ENCODE data around the gene RNF207. TPM values are rescaled to one million over a fixed set of nuclear protein-coding genes. Genes with fewer than 3 reads are reported as not detected.

Gene RNF207, protein sequence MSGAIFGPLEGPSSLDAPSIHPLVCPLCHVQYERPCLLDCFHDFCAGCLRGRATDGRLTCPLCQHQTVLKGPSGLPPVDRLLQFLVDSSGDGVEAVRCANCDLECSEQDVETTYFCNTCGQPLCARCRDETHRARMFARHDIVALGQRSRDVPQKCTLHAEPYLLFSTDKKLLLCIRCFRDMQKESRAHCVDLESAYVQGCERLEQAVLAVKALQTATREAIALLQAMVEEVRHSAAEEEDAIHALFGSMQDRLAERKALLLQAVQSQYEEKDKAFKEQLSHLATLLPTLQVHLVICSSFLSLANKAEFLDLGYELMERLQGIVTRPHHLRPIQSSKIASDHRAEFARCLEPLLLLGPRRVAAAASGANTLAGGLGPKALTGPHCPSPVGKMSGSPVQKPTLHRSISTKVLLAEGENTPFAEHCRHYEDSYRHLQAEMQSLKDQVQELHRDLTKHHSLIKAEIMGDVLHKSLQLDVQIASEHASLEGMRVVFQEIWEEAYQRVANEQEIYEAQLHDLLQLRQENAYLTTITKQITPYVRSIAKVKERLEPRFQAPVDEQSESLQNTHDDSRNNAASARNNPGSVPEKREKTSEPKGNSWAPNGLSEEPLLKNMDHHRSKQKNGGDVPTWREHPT
- total RNA-seq (ENCODE audit: low replicate concordance): 34.5 and 37.0 TPM in 2 replicates
- long read RNA-seq, partial matches to known transcripts: 0 of 2 reads
- long read RNA-seq, other reads (novel, unspliced or antisense): 2 of 2 reads

DNA sequence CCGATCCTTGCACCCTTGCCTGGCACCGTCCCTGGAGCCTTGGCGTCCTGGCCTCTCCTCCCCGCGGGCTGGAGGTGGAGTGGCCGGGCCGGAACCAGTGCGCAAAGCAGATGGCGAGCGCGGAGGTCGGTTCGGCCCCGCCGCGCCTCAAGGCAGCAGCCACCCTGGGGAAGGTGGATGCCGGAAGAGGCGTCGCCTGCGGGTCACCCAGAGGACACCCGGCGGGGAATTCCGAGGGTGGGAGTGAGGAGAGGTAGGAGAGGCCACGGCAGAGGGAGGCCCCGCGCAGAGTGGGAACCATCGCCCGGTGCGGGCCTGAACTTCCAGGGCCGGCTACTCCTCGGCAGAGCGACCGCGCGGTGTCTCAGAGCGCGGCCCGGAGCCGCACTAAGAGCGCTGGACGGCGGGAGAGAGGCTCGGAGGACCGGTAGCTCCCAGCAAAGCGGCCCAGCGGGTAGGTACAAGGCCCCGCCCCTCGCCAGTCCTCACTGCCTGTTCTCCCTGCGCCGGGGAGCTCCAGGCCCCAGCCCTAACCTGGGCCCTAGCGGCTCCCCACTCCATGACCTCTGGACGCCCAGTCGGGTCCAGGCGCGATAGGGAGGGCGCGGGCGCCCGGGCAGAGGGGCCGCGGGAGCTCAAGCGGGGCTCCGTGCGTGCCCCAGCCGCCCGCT lies at the start of gene RNF207:
Gene RNF207 (plus strand): TSS at position 271 of the 671 bp plus-strand sequence. CDS start 417 bp downstream, outside the sequence.
- peaks cover 3% of the 10 kb centered on the region for H3K27me3 Mint-ChIP-seq
- TF ChIP-seq, protein P1, sequence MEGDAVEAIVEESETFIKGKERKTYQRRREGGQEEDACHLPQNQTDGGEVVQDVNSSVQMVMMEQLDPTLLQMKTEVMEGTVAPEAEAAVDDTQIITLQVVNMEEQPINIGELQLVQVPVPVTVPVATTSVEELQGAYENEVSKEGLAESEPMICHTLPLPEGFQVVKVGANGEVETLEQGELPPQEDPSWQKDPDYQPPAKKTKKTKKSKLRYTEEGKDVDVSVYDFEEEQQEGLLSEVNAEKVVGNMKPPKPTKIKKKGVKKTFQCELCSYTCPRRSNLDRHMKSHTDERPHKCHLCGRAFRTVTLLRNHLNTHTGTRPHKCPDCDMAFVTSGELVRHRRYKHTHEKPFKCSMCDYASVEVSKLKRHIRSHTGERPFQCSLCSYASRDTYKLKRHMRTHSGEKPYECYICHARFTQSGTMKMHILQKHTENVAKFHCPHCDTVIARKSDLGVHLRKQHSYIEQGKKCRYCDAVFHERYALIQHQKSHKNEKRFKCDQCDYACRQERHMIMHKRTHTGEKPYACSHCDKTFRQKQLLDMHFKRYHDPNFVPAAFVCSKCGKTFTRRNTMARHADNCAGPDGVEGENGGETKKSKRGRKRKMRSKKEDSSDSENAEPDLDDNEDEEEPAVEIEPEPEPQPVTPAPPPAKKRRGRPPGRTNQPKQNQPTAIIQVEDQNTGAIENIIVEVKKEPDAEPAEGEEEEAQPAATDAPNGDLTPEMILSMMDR (conservative IDR thresholded peaks at IDR 0.05): no peak
- no peaks in the 10 kb centered on the region for H3K36me3 Mint-ChIP-seq
- peak within 1 kb of the TSS; percentile 68 for H3K27ac Mint-ChIP-seq
- H3K4me3 Mint-ChIP-seq: peak within 1 kb of the TSS; percentile 79
- H3K9me3 Mint-ChIP-seq: no peaks in the 10 kb centered on the region
- H3K4me1 Mint-ChIP-seq (ENCODE audit: unreplicated experiment): peaks cover 3% of the 10 kb centered on the region
- peak; percentile 85 for DNase-seq (ENCODE audit: extremely low spot score, unreplicated experiment)

DNA sequence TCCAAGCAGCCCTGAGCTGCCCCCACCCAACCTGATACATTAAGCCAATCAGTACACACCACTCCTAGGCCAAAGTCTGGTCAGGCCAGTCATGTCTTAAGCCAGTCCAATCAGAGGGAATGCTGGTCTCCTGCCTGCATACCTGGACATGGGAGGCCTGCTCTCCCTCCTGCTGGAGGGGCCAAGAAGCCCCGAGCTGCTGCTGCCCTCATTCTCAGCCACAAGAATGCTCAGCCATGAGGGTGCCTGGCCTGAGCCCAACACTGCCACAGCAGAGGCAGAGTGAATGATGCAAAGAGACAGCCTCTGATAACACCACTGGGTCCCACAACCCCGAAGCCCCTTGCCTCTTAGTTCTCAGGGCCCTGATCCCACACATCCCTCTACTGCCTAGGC lies 48.8 kb upstream of the RNF207 start:
- Mint-ChIP-seq H3K27ac (peak overlapping the region; percentile 76), H3K4me1 (ENCODE audit: unreplicated experiment) (peaks cover 7% of the 10 kb centered on the region), H3K27me3 (peaks cover 31% of the 10 kb centered on the region), H3K9me3 (no peaks in the 10 kb centered on the region), H3K4me3 (peak overlapping the region; percentile 58), H3K36me3 (no peaks in the 10 kb centered on the region)
- no peak for DNase-seq (ENCODE audit: extremely low spot score, unreplicated experiment)
- TF ChIP-seq, protein P1 (conservative IDR thresholded peaks at IDR 0.05): no peak

DNA sequence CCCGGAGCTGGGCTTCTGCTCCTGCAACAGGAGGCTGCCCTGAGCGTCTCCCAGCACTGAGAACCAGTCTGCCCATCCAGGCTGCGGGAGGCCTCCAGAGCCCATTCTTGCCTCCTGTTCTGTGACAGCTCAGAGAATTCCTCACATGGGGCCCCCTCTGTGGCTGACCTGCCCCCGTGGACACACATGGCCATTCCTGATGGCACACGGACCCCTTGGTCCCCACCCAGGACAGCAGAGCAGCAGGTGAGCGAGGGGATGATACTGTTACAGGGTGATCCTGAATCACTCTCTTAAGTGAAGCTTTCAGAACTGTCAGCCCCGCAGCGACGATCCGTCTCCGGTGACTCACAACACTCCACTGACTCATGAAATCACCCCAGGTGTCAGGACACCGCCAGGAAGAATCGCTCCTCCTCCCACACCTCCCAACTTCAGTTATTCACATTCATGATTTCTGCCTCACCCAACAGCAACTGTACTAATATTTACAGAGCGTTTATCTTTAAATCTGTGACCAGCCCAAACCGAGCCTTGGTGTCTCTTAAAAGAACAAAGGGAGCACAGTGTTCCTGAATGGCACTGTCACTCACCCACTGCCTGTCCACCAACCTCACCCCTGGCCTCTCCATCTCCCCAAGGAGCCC lies 48.3 kb upstream of the RNF207 start:
- TF ChIP-seq, protein P1 (conservative IDR thresholded peaks at IDR 0.05): no peak

DNA sequence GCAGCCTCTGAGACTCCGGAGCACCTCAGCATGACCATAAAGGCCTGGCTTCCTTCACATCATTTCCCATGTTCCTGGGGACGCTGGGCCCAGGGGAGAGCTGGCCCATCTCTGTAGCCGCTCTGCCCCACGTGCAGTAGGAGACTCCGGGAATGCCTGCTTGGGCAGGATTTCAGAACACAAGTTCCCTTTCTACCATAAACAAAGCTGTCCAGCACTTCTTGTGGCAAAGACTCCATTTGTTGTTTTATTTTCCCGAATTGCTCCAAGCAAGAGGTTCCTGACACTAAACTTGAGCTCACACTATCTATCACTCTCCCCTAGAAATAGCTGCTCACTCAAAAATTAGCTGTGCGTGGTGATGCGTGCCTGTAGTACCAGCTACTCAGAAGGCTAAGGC lies 47.7 kb upstream of the RNF207 start:
- TF ChIP-seq, protein P1 (conservative IDR thresholded peaks at IDR 0.05): no peak
- Mint-ChIP-seq H3K36me3 (no peaks in the 10 kb centered on the region), H3K4me1 (ENCODE audit: unreplicated experiment) (peaks cover 3% of the 10 kb centered on the region), H3K4me3 (no peak overlapping the region), H3K9me3 (no peaks in the 10 kb centered on the region), H3K27ac (peak overlapping the region; percentile 76), H3K27me3 (peaks cover 38% of the 10 kb centered on the region)
- no peak for DNase-seq (ENCODE audit: extremely low spot score, unreplicated experiment)

More for the DNA sequence above, 48.3 kb upstream of the RNF207 start:
- H3K4me3 Mint-ChIP-seq: peak overlapping the region; percentile 58
- peaks cover 3% of the 10 kb centered on the region for H3K4me1 Mint-ChIP-seq (ENCODE audit: unreplicated experiment)
- H3K27ac Mint-ChIP-seq: peak overlapping the region; percentile 76
- H3K9me3 Mint-ChIP-seq: no peaks in the 10 kb centered on the region
- no peaks in the 10 kb centered on the region for H3K36me3 Mint-ChIP-seq
- DNase-seq (ENCODE audit: extremely low spot score, unreplicated experiment): no peak
- H3K27me3 Mint-ChIP-seq: peaks cover 37% of the 10 kb centered on the region

DNA sequence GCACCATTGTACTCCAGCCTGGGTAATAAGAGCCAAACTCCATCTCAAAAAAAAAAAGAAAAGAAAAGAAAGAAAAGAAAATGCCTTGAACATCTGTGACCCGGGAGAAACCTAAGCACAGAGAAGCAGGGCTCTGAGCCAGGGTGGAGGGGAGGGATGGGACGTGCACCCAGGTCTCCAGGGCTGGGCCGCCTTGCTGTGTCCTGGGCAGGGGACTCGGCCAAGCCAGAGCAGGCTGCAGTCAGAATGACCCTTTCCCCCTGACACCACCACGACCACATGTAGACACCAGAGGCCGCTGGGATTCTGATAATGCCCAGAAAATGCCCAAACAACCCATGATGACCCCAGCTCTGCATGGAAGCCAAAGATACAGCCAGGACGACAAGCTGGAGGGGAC lies 43.6 kb upstream of the RNF207 start:
- Mint-ChIP-seq H3K27me3 (peaks cover 66% of the 10 kb centered on the region), H3K9me3 (no peaks in the 10 kb centered on the region), H3K4me3 (no peak overlapping the region), H3K27ac (no peak overlapping the region), H3K36me3 (no peaks in the 10 kb centered on the region), H3K4me1 (ENCODE audit: unreplicated experiment) (peaks cover 3% of the 10 kb centered on the region)
- TF ChIP-seq, protein P1 (conservative IDR thresholded peaks at IDR 0.05): no peak
- no peak for DNase-seq (ENCODE audit: extremely low spot score, unreplicated experiment)
